OCI-LY7 (cell line): ENCODE measurements around the gene NCKAP5.

Experiments used
- EZH2phosphoT487 ChIP-seq: fragments of 200-600 bp; sonication (generic); IDR thresholded peaks from 2 replicates; pipeline ENCODE4 v1.6.1; 2018; ENCODE audit warnings: low read depth, borderline replicate concordance, mild to moderate bottlenecking, mixed run types, antibody characterized with exemption, low read length, moderate library complexity, mixed read lengths
- TF ChIP-seq, protein P1 (sequence below): fragments of 200-600 bp; sonication (generic); conservative IDR thresholded peaks from 2 replicates; pipeline ENCODE4 v1.5.1; 2014; ENCODE audit warnings: mild to moderate bottlenecking, antibody characterized with exemption, low read length, moderate library complexity, mixed read lengths

DNA sequence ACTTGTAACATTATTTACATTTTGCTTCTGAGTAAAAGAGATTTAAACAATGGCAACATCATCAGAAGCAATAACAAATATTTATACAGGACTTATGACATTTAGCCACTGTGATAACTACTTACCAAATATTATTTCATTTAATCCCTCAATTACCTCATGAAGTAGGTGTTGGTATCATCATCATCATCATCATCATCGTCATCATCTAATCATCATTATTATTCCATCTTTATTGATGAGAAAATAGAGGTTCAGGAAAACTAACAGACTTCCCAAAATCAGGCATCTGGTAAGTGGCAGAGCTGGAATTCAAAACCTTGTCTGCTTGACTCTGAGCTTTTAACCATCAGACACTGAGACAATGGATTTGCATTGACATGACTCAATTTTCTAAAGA lies 204.4 kb downstream of the NCKAP5 start:
- TF ChIP-seq, protein P1, sequence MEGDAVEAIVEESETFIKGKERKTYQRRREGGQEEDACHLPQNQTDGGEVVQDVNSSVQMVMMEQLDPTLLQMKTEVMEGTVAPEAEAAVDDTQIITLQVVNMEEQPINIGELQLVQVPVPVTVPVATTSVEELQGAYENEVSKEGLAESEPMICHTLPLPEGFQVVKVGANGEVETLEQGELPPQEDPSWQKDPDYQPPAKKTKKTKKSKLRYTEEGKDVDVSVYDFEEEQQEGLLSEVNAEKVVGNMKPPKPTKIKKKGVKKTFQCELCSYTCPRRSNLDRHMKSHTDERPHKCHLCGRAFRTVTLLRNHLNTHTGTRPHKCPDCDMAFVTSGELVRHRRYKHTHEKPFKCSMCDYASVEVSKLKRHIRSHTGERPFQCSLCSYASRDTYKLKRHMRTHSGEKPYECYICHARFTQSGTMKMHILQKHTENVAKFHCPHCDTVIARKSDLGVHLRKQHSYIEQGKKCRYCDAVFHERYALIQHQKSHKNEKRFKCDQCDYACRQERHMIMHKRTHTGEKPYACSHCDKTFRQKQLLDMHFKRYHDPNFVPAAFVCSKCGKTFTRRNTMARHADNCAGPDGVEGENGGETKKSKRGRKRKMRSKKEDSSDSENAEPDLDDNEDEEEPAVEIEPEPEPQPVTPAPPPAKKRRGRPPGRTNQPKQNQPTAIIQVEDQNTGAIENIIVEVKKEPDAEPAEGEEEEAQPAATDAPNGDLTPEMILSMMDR, result no peak
- no peak for TF ChIP-seq EZH2phosphoT487
